WTC11 (cell line): ENCODE measurements around the gene NUSAP1.

Experiments used
- ETV6 ChIP-seq: sonication (generic); formaldehyde crosslinking; IDR thresholded peaks from 2 replicates; pipeline ENCODE4 v1.8.1; 2022; ENCODE audit warnings: mild to moderate bottlenecking, missing genetic modification reagents
- TF ChIP-seq, protein P1 (sequence below): fragments of 200-600 bp; IDR thresholded peaks from 2 replicates; pipeline ENCODE4 v1.8.0; 2022; ENCODE audit warnings: antibody characterized with exemption

DNA sequence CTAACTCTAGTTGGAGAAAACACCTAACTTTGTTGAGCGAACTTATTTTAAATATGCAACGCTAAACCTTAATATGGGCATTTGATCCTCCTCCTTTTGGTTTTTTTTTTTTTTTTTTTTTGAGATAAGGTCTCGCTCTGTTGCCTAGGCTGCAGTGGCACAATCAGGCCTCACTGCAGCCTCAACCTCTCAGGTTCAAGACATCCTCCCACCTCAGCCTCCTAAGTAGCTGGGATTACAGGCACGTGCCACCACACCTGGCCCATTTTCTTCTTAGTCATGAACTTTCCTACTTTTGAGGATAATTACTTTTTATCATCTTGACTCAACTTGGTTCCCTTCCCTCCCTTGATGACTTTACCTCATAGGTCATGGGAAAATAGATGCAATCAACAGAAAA is 3.9 kb downstream of the NUSAP1 start:
- no peak for TF ChIP-seq ETV6 (CRISPR knock-in tag)
- TF ChIP-seq, protein P1, sequence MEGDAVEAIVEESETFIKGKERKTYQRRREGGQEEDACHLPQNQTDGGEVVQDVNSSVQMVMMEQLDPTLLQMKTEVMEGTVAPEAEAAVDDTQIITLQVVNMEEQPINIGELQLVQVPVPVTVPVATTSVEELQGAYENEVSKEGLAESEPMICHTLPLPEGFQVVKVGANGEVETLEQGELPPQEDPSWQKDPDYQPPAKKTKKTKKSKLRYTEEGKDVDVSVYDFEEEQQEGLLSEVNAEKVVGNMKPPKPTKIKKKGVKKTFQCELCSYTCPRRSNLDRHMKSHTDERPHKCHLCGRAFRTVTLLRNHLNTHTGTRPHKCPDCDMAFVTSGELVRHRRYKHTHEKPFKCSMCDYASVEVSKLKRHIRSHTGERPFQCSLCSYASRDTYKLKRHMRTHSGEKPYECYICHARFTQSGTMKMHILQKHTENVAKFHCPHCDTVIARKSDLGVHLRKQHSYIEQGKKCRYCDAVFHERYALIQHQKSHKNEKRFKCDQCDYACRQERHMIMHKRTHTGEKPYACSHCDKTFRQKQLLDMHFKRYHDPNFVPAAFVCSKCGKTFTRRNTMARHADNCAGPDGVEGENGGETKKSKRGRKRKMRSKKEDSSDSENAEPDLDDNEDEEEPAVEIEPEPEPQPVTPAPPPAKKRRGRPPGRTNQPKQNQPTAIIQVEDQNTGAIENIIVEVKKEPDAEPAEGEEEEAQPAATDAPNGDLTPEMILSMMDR, result no peak
